HCT116 (cell line): ENCODE data around the gene PPP1R1B.

Source experiments
- CTCF ChIP-seq, 3 experiments: fragments of 200-600 bp in 1 of 3; sonication (generic) in 1 of 3; IDR thresholded peaks in 2 of 3; conservative IDR thresholded peaks in 1 of 3; 2 replicates each; pipeline ENCODE4 v1.5.1; 2012 to 2017; ENCODE audit warnings: low read depth in 2 of 3, low read length in 2 of 3, antibody characterized with exemption in 1 of 3, borderline replicate concordance in 1 of 3, control low read depth in 1 of 3, mild to moderate bottlenecking in 1 of 3, mixed read lengths in 1 of 3, mixed run types in 1 of 3, moderate library complexity in 1 of 3; ENCODE audit not compliant: insufficient read depth in 1 of 3
- EZH2 ChIP-seq: fragments of 200-600 bp; sonication (generic); IDR thresholded peaks from 2 replicates; pipeline ENCODE4 v1.6.1; 2017; ENCODE audit warnings: antibody characterized with exemption, mixed run types
- EZH2phosphoT487 ChIP-seq: fragments of 200-600 bp; IDR thresholded peaks from 2 replicates; pipeline ENCODE4 v1.6.1; 2018; ENCODE audit warnings: antibody characterized with exemption, borderline replicate concordance
- POLR2A ChIP-seq: IDR thresholded peaks from 2 replicates; pipeline ENCODE4 v1.7.0; 2011; ENCODE audit warnings: borderline replicate concordance; ENCODE audit not compliant: insufficient read depth, insufficient read length; ENCODE audit errors: extremely low read depth
- SP1 ChIP-seq: IDR thresholded peaks from 2 replicates; pipeline ENCODE4 v1.6.1; 2012; ENCODE audit warnings: low read depth
- TF ChIP-seq, protein P1 (sequence below): IDR thresholded peaks from 2 replicates; pipeline ENCODE4 v1.6.1; 2012; ENCODE audit warnings: low read depth

DNA sequence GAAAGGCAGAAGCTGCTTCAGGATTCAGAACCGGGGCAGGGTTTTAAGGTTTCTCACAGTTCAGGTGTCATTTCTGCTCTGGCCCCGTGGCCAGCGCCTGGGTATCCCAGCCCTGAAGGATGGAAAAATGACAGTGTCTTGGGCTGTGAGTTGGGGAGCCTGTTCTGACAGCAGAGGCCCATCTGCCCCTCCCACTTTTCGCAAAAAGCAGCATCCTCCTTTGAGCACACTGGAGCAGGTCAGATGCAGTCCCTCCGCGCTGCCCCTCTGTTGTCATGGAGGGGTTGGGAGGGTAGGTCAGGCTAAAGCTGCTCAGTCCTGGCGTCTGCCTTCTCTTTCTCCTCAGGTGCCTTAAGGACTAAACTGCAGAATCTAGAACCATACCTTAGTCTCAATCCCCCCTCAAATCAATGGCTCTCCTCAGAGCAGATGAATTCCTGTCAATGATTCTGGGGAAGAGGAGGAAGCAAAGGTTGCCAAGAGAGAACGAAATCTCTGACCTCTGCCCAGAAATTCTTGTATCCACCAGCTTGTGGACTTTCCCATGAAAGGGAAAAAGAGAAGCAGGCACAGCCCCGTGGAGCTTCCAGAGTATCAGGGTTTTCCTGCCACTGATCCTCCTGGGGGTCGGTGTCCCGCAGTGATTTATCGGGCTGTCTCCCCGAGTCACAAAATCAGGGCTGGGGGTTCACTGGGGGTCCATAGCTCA is 26.3 kb upstream of the PPP1R1B start:
- TF ChIP-seq EZH2phosphoT487 (no peak), CTCF (IDR thresholded peaks at IDR 0.05 in 2 of 3, conservative IDR thresholded peaks at IDR 0.05 in 1 of 3; ENCODE audit: borderline replicate concordance in 1 of 3, insufficient read depth in 1 of 3, low read depth in 2 of 3, low read length in 2 of 3) (no peak), EZH2 (no peak), SP1 (no peak), POLR2A (no peak)
- TF ChIP-seq, protein P1, sequence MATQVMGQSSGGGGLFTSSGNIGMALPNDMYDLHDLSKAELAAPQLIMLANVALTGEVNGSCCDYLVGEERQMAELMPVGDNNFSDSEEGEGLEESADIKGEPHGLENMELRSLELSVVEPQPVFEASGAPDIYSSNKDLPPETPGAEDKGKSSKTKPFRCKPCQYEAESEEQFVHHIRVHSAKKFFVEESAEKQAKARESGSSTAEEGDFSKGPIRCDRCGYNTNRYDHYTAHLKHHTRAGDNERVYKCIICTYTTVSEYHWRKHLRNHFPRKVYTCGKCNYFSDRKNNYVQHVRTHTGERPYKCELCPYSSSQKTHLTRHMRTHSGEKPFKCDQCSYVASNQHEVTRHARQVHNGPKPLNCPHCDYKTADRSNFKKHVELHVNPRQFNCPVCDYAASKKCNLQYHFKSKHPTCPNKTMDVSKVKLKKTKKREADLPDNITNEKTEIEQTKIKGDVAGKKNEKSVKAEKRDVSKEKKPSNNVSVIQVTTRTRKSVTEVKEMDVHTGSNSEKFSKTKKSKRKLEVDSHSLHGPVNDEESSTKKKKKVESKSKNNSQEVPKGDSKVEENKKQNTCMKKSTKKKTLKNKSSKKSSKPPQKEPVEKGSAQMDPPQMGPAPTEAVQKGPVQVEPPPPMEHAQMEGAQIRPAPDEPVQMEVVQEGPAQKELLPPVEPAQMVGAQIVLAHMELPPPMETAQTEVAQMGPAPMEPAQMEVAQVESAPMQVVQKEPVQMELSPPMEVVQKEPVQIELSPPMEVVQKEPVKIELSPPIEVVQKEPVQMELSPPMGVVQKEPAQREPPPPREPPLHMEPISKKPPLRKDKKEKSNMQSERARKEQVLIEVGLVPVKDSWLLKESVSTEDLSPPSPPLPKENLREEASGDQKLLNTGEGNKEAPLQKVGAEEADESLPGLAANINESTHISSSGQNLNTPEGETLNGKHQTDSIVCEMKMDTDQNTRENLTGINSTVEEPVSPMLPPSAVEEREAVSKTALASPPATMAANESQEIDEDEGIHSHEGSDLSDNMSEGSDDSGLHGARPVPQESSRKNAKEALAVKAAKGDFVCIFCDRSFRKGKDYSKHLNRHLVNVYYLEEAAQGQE, result no peak
